HCT116 (cell line): Measurements from ENCODE around the gene GALNT2.
A peak's percentile ranks its signal among the peaks of the same experiment; 100 is the strongest.

ENCODE experiments used
- ATF3 ChIP-seq: IDR thresholded peaks from 2 replicates; pipeline ENCODE4 v1.6.1; 2012
- CTCF ChIP-seq, 3 experiments: fragments of 200-600 bp in 1 of 3; sonication (generic) in 1 of 3; IDR thresholded peaks in 2 of 3; conservative IDR thresholded peaks in 1 of 3; 2 replicates each; pipeline ENCODE4 v1.5.1; 2012 to 2017; ENCODE audit warnings: low read depth in 2 of 3, low read length in 2 of 3, antibody characterized with exemption in 1 of 3, borderline replicate concordance in 1 of 3, control low read depth in 1 of 3, mild to moderate bottlenecking in 1 of 3, mixed read lengths in 1 of 3, mixed run types in 1 of 3, moderate library complexity in 1 of 3; ENCODE audit not compliant: insufficient read depth in 1 of 3
- EGR1 ChIP-seq: IDR thresholded peaks from 2 replicates; pipeline ENCODE4 v1.6.1; 2012; ENCODE audit warnings: low read depth
- EZH2 ChIP-seq: fragments of 200-600 bp; sonication (generic); IDR thresholded peaks from 2 replicates; pipeline ENCODE4 v1.6.1; 2017; ENCODE audit warnings: antibody characterized with exemption, mixed run types
- EZH2phosphoT487 ChIP-seq: fragments of 200-600 bp; IDR thresholded peaks from 2 replicates; pipeline ENCODE4 v1.6.1; 2018; ENCODE audit warnings: antibody characterized with exemption, borderline replicate concordance
- FOSL1 ChIP-seq: IDR thresholded peaks from 2 replicates; pipeline ENCODE4 v1.6.1; 2012; ENCODE audit warnings: low read depth
- JUND ChIP-seq: IDR thresholded peaks from 2 replicates; pipeline ENCODE4 v1.6.1; 2012
- MAX ChIP-seq: IDR thresholded peaks from 2 replicates; pipeline ENCODE4 v1.6.1; 2012
- POLR2A ChIP-seq: IDR thresholded peaks from 2 replicates; pipeline ENCODE4 v1.7.0; 2011; ENCODE audit warnings: borderline replicate concordance; ENCODE audit not compliant: insufficient read depth, insufficient read length; ENCODE audit errors: extremely low read depth
- POLR2AphosphoS5 ChIP-seq: IDR thresholded peaks from 2 replicates; pipeline ENCODE4 v1.6.1; 2011; ENCODE audit warnings: mild to moderate bottlenecking, low read depth, low read length, moderate library complexity
- SIN3A ChIP-seq: IDR thresholded peaks from 2 replicates; pipeline ENCODE4 v1.6.1; 2012; ENCODE audit warnings: low read depth
- SP1 ChIP-seq: IDR thresholded peaks from 2 replicates; pipeline ENCODE4 v1.6.1; 2012; ENCODE audit warnings: low read depth
- SRF ChIP-seq: IDR thresholded peaks from 2 replicates; pipeline ENCODE4 v1.6.1; 2012; ENCODE audit warnings: low read depth
- YY1 ChIP-seq: IDR thresholded peaks from 2 replicates; pipeline ENCODE4 v1.6.1; 2011; ENCODE audit warnings: low read length, low read depth, moderate library complexity, mild to moderate bottlenecking; ENCODE audit not compliant: insufficient replicate concordance; ENCODE audit errors: extremely low read depth

GRCh38 chr1:230327892-230328284, 260.9 kb downstream of the GALNT2 start:
- TF ChIP-seq POLR2A (no peak), CTCF (IDR thresholded peaks at IDR 0.05 in 2 of 3, conservative IDR thresholded peaks at IDR 0.05 in 1 of 3; ENCODE audit: borderline replicate concordance in 1 of 3, insufficient read depth in 1 of 3, low read depth in 2 of 3, low read length in 2 of 3) (no peak), POLR2AphosphoS5 (no peak), EZH2 (no peak), YY1 (no peak), EGR1 (no peak), SIN3A (no peak), EZH2phosphoT487 (no peak), JUND (peak; percentile 64), SRF (no peak), FOSL1 (peak; percentile 61), ATF3 (no peak), MAX (no peak), SP1 (no peak)
